Astrocyte (in vitro differentiated cells and primary cell): ENCODE results near the gene CDH23.

Experiments used
- EZH2 ChIP-seq: IDR thresholded peaks from 2 replicates; pipeline ENCODE4 v1.6.1; 2012; ENCODE audit warnings: mild to moderate bottlenecking, low read length, inconsistent platforms; ENCODE audit not compliant: insufficient read depth
- TF ChIP-seq, protein P1 (sequence below): IDR thresholded peaks from 2 replicates; pipeline ENCODE4 v1.5.1; 2011; ENCODE audit warnings: low read depth, mild to moderate bottlenecking, inconsistent platforms, low read length, moderate library complexity; ENCODE audit not compliant: insufficient read depth

DNA sequence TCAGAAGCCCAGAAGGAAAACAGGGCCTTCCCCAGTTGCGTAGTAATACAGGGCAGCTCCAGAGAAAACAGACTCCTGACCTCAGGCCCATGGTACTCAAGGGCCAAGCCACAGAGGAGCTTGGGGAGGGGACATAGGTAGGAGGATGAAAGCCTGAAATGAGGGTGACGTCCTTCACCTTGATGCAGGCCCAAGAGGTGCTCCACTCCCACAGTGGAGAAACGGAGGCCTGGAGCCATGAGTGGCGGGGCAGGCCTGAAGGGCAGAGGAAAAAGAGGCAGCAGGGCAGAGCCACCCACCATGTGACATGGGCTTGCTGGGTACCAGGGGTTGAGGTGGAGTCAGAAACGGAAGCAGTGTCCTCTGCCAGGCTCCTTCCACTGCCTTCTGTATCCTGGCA, 239.9 kb downstream of the CDH23 start:
- TF ChIP-seq, protein P1, sequence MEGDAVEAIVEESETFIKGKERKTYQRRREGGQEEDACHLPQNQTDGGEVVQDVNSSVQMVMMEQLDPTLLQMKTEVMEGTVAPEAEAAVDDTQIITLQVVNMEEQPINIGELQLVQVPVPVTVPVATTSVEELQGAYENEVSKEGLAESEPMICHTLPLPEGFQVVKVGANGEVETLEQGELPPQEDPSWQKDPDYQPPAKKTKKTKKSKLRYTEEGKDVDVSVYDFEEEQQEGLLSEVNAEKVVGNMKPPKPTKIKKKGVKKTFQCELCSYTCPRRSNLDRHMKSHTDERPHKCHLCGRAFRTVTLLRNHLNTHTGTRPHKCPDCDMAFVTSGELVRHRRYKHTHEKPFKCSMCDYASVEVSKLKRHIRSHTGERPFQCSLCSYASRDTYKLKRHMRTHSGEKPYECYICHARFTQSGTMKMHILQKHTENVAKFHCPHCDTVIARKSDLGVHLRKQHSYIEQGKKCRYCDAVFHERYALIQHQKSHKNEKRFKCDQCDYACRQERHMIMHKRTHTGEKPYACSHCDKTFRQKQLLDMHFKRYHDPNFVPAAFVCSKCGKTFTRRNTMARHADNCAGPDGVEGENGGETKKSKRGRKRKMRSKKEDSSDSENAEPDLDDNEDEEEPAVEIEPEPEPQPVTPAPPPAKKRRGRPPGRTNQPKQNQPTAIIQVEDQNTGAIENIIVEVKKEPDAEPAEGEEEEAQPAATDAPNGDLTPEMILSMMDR = no peak
- TF ChIP-seq EZH2 = no peak
